Stimulated activated CD8-positive, alpha-beta memory T cell treated with anti-CD3 and anti-CD28 coated beads, Interleukin-7, amount 100 ng/mL, for 4 hours (primary cell): ENCODE results near the gene FOSL2.
"Not testable (repeated sequence)": the region's sequence is repeated elsewhere in the genome, so short reads cannot be mapped to it uniquely, and the experiment has no call there.

ENCODE experiments used
- DNase-seq, 2 donors: peaks; one replicate each; pipeline ENCODE4 v3.0.0-alpha.2; 2020; ENCODE audit warnings: low read depth in 2 of 2

The FOSL2 gene

GRCh38 chr2:28357055-28357454, 35.6 kb upstream of the FOSL2 start:
- DNase-seq: no peak

GRCh38 chr2:28357948-28358667, 34.5 kb upstream of the FOSL2 start:
- DNase-seq: no peak

DNA sequence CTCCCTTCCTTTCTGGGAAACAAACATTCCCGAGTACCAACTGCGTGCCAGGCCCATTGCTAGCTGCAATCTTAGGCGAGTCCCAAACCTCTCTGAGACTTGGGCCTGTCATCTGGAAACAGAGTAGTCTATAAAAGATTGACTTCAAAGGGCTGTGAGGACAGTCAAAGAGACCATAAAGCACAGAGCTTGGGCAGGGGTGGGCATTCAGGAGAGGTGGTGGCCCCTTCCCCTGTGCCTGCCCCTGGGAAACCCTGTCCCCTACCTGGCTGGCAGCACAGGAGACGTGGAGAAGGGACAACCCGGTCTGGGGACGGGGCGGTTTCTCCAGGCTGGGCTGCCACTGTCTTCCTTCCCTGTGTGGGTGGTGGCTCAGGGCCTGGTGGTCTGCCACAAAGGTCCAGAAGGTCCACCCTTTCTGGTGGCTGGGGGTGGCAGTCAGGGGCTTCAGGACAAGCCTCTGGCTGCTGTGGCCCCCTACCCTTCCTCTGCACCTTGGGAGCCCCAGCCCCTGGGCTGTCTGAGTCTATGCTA, 33.9 kb upstream of the FOSL2 start:
- DNase-seq: no peak

GRCh38 chr2:28359222-28360057, 33.2 kb upstream of the FOSL2 start:
- peak; percentile 70 to 83 for DNase-seq

- no peak for DNase-seq
Measured at GRCh38 chr2:28360058-28360717, 32.5 kb upstream of the FOSL2 start.

GRCh38 chr2:28360718-28361293, 31.9 kb upstream of the FOSL2 start:
- no peak for DNase-seq

DNA sequence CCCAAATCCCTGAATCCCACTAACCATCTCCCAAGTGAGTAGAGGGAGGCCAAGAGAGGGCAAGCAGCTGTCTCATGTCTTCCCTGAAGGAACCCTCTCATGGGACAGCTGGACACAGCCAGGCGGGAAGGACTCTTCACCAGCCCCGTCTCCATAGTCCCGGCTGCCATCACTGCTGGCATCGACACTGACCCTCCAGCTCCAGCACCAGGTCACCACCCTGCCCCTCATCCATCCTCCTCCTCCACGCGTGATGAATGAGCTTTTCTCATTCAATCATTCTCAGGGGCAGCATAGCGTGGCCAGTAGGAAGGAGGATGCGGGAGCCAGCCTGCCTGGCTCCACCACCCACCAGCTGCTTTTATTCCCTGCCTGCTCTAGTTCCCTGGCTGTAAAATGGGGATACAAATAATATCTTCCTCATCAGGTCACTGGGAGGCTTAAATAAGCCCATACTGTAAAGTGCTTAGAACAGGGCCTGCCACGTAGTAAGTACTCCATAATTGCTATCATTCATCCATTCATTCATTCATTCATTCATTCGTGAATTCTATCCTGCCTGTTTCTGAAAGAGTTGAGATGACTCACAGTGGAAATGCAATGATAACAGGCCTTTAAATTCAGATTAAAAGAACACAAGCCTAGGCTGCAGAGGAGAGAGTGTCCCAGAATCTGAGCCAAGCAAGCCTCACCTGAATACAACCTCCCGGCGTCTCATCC, 30.5 kb upstream of the FOSL2 start:
- no peak for DNase-seq

GRCh38 chr2:28362991-28363521, 29.6 kb upstream of the FOSL2 start:
- no peak for DNase-seq

GRCh38 chr2:28363686-28364280, 28.9 kb upstream of the FOSL2 start:
- DNase-seq: no peak

DNA sequence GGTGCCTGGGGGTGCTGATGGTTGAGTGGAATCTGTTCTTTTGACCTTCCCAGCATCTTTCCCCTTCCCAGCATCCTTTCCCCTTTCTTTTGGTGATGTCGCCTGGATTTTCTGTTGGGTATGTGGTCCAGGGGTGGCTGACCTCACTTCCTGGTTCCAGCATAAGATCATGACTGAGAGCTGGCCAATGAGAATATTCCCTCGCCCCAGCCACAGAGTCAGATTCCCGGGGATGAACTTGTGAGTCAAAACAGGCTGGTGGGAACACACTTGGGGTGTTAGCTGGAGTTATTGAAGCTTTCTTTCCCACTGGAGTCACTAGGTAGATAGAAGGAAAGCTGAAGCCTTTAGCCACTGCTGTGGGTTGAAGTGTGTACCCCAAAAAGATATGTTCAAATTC, 28.0 kb upstream of the FOSL2 start:
- DNase-seq: no peak

DNA sequence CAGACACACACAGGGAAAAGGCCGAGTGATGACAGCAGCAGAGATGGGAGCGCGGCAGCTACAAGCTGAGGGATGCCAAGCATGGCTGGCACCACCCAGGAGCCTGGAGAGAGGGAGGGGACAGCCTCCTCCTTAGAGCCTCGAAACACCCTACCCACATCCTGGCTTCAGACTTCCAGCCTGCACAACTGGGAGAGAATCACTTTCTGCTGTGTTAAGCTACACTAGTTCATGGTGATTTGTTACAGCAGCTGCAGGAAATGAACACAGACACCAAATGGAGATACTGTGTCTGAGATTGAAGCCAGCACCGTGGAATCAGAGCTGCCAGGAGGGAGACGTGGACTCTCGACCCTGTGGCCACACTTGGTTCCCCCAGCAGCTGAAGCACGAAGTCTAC, 27.5 kb upstream of the FOSL2 start:
- DNase-seq: no peak

GRCh38 chr2:28366149-28366495, 26.5 kb upstream of the FOSL2 start:
- no peak for DNase-seq

DNA sequence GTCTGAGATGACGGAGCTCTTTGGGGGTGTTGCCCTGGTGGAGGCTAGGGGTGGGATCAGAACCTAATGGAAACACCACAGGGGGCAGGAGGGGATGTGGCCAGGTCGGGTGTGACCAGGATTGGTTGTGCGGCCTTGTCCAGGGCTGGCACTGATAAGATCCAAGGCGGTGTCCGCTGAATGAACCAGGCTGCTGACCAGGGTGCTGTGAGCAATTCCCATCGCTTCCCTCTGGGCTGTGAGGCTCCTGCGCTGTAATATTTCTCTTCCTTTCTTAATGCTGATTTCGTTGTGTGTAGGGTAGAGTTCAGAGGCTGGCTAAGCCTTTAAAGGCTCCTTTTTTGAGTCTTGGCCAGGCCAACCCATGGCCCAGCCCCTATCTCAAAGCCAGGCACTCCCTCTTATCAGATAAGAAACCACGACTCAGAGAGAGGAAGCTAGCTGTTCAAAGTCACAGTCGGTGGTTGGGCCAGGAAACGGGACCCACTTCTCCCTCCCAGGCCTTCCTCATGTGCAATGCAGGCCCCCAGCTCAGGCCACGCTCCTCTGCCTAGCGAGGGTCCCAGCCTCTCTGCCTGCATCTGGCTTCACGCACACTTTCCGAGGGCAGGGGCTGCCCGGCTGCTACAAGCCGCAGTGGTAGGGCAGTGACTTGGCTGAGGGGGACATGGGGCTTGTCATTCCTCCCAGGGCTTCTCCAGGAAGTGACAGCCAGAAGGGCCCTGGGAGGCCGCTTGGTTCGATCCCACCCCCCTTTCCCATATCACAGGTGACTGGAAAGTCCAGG, 26.0 kb upstream of the FOSL2 start:
- peak in 1 of 2 donors; percentile 42 for DNase-seq

DNA sequence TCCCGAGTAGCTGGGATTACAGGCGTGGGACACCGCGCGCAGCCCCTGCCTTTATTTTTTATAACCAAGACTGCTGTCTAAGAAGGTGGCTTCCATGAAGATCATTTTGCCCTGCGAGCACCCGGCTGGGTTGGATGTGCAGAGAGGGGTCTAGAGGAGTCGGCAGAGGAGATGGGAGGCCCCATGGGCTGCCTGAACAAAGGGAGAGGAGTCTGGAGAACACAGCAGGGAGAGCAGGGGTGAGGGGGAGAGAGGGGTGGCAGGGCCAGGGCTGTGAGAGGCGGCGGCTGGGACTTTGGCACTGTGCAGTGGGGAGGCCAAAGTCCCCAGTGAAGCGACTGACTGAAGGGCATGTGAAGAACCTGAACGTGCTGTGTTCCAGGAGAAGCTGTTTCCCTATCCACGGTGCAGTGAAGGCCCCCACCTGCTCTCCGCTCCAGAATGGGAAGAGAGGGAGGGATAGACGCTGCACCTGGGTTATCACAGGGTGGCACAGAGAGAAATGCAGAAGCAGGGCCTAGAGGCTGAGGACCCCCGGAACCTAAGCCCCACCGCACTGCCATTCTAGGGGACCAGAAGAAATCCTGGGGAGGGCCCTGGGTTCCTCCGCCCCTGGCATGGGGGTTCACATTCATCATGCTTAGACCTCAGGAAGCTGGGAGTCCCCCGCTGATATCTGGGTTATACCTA, 24.8 kb upstream of the FOSL2 start:
- DNase-seq: no peak

DNA sequence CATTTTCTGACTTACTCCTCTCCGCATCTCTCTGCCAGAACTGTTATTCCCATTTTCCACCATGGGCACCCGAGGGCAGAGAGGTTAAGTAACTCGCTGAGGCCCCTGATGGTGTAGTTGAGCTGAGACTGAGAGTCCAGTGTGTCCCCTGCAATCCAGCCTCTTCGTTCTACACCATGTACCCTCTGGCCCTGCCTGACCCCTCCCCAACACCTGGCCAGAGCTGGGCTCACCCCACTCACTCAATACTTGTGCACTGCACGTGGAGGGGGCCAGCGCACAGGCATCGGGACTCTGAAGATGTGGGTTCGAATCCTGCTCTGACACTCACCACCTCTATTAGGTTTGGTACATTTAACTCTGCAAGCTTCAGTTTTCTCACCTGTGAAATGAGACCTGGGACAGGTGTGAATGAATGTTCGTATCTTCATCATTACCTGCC, 24.3 kb upstream of the FOSL2 start:
- DNase-seq: no peak

GRCh38 chr2:28369358-28369757, 23.3 kb upstream of the FOSL2 start:
- no peak for DNase-seq

DNA sequence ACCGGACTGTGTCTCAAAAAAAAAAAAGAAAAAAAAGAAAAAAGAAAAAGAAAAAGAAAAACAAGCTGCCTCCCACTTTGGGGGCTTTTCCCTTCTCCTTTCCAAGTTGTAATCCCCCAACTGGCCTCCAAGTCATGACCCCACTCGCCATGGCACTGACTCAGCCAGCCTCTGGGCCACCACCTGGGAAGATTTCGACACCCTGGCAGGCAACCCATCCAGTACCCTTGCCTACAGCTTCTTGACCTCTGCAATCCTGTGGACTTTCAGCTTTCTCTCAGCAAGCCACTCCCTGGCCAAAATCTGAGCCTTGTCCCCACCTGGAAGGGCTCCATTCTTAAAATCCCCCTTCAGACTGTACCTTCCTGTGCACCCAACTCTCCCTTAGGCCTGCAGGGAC, 22.3 kb upstream of the FOSL2 start:
- DNase-seq: no peak

- DNase-seq: not testable (repeated sequence)
Measured at GRCh38 chr2:28371728-28372127, 20.9 kb upstream of the FOSL2 start.

DNA sequence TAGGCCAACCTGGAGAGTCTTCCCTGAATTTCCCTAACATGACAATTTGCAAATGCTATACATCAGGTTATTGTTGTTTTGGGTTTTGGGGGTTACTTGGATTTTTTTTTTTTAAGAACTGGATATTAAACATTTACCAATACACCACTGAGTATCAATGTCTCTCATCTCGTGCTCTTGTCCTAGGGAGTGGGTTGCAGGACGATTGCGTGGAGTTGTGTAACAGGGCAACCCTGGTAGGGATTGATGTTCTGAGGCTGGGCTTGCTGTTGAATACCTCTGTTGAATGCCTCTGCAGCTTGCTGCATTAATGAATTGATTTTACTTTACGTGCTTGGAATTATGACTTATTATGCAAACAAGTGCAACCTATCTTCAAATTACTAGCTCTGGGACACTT, 18.8 kb upstream of the FOSL2 start:
- no peak for DNase-seq
